Measurements from ENCODE around the gene XPO5.

DNA sequence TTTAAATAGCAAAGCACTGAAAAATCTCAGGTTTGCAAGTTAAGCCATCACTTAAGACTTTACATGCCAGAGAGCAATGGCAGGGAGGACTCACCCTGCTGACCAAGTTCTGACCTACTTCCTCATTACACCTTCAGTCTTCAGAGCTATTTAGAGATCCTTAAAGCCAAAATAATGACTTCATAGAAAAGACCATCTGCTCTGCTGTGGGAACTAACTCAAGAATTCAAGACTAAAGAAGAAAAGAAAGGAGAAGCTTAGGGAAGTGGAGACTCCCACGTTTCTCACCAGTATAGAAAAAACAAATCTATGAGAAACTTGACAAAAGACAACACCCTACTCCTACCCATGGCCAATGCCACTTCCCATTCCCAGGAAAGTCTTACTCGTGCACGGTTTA is 28.6 kb downstream of the XPO5 start:
- TF ChIP-seq, protein P1, sequence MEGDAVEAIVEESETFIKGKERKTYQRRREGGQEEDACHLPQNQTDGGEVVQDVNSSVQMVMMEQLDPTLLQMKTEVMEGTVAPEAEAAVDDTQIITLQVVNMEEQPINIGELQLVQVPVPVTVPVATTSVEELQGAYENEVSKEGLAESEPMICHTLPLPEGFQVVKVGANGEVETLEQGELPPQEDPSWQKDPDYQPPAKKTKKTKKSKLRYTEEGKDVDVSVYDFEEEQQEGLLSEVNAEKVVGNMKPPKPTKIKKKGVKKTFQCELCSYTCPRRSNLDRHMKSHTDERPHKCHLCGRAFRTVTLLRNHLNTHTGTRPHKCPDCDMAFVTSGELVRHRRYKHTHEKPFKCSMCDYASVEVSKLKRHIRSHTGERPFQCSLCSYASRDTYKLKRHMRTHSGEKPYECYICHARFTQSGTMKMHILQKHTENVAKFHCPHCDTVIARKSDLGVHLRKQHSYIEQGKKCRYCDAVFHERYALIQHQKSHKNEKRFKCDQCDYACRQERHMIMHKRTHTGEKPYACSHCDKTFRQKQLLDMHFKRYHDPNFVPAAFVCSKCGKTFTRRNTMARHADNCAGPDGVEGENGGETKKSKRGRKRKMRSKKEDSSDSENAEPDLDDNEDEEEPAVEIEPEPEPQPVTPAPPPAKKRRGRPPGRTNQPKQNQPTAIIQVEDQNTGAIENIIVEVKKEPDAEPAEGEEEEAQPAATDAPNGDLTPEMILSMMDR (IDR thresholded peaks at IDR 0.05 in 8 of 11, conservative IDR thresholded peaks at IDR 0.05 in 3 of 11) = no peak
- no peak for TF ChIP-seq POLR2AphosphoS5 (IDR thresholded peaks at IDR 0.05)
